ENCODE measurements around the gene OR4N5. TPM values are rescaled to one million over a fixed set of nuclear protein-coding genes. Genes with fewer than 3 reads are reported as not detected.

Gene OR4N5
- total and polyA plus RNA-seq, 4 donors = not detected

DNA sequence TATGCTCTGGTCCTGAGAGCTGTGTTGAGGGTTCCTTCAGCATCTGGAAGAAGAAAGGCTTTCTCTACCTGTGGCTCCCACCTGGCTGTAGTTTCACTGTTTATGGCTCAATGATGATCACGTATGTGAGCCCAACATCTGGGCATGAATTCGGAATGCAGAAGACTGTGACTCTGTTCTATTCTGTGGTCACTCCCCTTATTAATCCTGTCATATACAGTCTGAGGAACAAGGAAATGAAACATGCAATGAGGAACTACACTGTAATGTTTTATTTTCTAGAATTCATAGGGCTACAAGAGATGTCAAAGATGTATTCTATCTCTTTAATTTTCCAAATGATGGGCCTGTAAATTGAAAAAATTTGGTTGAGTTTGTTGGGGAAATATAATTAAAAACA is 41.3 kb downstream of the OR4N5 start:
- Histone ChIP-seq H3K27ac (ENCODE audit: low read depth in 1 of 2, low read length in 2 of 2) (no peak overlapping the region), H3K27me3 (ENCODE audit: control insufficient read depth in 4 of 4, insufficient read depth in 4 of 4, low read length in 3 of 4) (no peaks in the 10 kb centered on the region), H3K4me1 (ENCODE audit: control insufficient read depth in 4 of 4, insufficient read depth in 4 of 4, low read length in 3 of 4) (no peaks in the 10 kb centered on the region), H3K36me3 (ENCODE audit: control insufficient read depth in 4 of 4, insufficient read depth in 3 of 4, low read depth in 1 of 4, low read length in 3 of 4) (no peaks in the 10 kb centered on the region), H3K4me3 (ENCODE audit: low read depth in 1 of 3, low read length in 3 of 3) (no peak overlapping the region), H3K9me3 (ENCODE audit: control insufficient read depth in 4 of 4, low read length in 3 of 4) (no peaks in the 10 kb centered on the region), H3K9ac (ENCODE audit: low read depth in 1 of 2, low read length in 2 of 2) (no peak overlapping the region)
- TF ChIP-seq RXRA (IDR thresholded peaks at IDR 0.05) = no peak
- TF ChIP-seq, protein P1, sequence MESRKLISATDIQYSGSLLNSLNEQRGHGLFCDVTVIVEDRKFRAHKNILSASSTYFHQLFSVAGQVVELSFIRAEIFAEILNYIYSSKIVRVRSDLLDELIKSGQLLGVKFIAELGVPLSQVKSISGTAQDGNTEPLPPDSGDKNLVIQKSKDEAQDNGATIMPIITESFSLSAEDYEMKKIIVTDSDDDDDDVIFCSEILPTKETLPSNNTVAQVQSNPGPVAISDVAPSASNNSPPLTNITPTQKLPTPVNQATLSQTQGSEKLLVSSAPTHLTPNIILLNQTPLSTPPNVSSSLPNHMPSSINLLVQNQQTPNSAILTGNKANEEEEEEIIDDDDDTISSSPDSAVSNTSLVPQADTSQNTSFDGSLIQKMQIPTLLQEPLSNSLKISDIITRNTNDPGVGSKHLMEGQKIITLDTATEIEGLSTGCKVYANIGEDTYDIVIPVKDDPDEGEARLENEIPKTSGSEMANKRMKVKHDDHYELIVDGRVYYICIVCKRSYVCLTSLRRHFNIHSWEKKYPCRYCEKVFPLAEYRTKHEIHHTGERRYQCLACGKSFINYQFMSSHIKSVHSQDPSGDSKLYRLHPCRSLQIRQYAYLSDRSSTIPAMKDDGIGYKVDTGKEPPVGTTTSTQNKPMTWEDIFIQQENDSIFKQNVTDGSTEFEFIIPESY (IDR thresholded peaks at IDR 0.05) = no peak
- TF ChIP-seq, protein P2, sequence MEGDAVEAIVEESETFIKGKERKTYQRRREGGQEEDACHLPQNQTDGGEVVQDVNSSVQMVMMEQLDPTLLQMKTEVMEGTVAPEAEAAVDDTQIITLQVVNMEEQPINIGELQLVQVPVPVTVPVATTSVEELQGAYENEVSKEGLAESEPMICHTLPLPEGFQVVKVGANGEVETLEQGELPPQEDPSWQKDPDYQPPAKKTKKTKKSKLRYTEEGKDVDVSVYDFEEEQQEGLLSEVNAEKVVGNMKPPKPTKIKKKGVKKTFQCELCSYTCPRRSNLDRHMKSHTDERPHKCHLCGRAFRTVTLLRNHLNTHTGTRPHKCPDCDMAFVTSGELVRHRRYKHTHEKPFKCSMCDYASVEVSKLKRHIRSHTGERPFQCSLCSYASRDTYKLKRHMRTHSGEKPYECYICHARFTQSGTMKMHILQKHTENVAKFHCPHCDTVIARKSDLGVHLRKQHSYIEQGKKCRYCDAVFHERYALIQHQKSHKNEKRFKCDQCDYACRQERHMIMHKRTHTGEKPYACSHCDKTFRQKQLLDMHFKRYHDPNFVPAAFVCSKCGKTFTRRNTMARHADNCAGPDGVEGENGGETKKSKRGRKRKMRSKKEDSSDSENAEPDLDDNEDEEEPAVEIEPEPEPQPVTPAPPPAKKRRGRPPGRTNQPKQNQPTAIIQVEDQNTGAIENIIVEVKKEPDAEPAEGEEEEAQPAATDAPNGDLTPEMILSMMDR (IDR thresholded peaks at IDR 0.05; ENCODE audit: low read depth, low read length, missing input control) = no peak
- TF ChIP-seq, protein P3, sequence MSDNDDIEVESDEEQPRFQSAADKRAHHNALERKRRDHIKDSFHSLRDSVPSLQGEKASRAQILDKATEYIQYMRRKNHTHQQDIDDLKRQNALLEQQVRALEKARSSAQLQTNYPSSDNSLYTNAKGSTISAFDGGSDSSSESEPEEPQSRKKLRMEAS (IDR thresholded peaks at IDR 0.05) = no peak
- TF ChIP-seq FOXA1 (IDR thresholded peaks at IDR 0.05) = no peak
- no peak for TF ChIP-seq RAD21 (IDR thresholded peaks at IDR 0.05)
- TF ChIP-seq NR2F2 (IDR thresholded peaks at IDR 0.05) = no peak
- TF ChIP-seq HNF4G (IDR thresholded peaks at IDR 0.05) = no peak
- no peak for TF ChIP-seq JUND (IDR thresholded peaks at IDR 0.05)
- TF ChIP-seq YY1 (IDR thresholded peaks at IDR 0.05) = no peak
- TF ChIP-seq EGR1 (IDR thresholded peaks at IDR 0.05; ENCODE audit: low read depth in 2 of 2) = no peak
- no peak for TF ChIP-seq FOXA2 (IDR thresholded peaks at IDR 0.05)
- TF ChIP-seq GABPA (IDR thresholded peaks at IDR 0.05 in 1 of 2, conservative IDR thresholded peaks at IDR 0.05 in 1 of 2) = no peak
- no peak for TF ChIP-seq TAF1 (conservative IDR thresholded peaks at IDR 0.05)
- TF ChIP-seq HNF4A (conservative IDR thresholded peaks at IDR 0.05) = no peak
- TF ChIP-seq, protein P4, sequence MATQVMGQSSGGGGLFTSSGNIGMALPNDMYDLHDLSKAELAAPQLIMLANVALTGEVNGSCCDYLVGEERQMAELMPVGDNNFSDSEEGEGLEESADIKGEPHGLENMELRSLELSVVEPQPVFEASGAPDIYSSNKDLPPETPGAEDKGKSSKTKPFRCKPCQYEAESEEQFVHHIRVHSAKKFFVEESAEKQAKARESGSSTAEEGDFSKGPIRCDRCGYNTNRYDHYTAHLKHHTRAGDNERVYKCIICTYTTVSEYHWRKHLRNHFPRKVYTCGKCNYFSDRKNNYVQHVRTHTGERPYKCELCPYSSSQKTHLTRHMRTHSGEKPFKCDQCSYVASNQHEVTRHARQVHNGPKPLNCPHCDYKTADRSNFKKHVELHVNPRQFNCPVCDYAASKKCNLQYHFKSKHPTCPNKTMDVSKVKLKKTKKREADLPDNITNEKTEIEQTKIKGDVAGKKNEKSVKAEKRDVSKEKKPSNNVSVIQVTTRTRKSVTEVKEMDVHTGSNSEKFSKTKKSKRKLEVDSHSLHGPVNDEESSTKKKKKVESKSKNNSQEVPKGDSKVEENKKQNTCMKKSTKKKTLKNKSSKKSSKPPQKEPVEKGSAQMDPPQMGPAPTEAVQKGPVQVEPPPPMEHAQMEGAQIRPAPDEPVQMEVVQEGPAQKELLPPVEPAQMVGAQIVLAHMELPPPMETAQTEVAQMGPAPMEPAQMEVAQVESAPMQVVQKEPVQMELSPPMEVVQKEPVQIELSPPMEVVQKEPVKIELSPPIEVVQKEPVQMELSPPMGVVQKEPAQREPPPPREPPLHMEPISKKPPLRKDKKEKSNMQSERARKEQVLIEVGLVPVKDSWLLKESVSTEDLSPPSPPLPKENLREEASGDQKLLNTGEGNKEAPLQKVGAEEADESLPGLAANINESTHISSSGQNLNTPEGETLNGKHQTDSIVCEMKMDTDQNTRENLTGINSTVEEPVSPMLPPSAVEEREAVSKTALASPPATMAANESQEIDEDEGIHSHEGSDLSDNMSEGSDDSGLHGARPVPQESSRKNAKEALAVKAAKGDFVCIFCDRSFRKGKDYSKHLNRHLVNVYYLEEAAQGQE (IDR thresholded peaks at IDR 0.05) = no peak
- TF ChIP-seq SP1 (IDR thresholded peaks at IDR 0.05) = no peak
- no peak for DNase-seq (ENCODE audit: low spot score)
- 57% methylated on average over 2 of the region's 2 CpGs for WGBS

DNA sequence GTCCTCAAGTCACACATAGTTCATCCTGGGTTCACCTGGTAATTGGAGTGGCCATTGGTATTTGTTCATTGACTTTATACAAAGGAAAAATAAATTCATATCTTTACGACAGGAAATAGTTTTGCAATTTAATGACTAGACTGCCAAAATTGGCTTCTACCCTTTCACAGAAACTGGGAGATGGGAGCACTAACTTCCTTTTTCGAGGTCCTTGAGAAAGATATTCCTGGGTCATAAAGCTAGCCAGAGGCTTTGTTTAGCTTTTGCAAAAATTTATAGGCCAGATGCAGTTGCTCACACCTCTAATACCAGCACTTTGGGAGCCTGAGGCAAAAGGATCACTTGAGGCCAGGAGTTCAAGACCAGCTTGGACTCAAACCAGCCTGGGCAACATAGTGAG is 41.9 kb downstream of the OR4N5 start:
- no peak overlapping the region for H3K9ac ChIP-seq (ENCODE audit: low read depth in 1 of 2, low read length in 2 of 2)
- no peak for DNase-seq (ENCODE audit: low spot score)
- no peak overlapping the region for H3K27ac ChIP-seq (ENCODE audit: low read depth in 1 of 2, low read length in 2 of 2)
- TF ChIP-seq HNF4G (IDR thresholded peaks at IDR 0.05) (no peak), RXRA (IDR thresholded peaks at IDR 0.05) (no peak), YY1 (IDR thresholded peaks at IDR 0.05) (no peak), FOXA2 (IDR thresholded peaks at IDR 0.05) (no peak)
- H3K36me3 ChIP-seq (ENCODE audit: control insufficient read depth in 4 of 4, insufficient read depth in 3 of 4, low read depth in 1 of 4, low read length in 3 of 4) = no peaks in the 10 kb centered on the region
- H3K4me1 ChIP-seq (ENCODE audit: control insufficient read depth in 4 of 4, insufficient read depth in 4 of 4, low read length in 3 of 4) = no peaks in the 10 kb centered on the region
- H3K4me3 ChIP-seq (ENCODE audit: low read depth in 1 of 3, low read length in 3 of 3) = no peak overlapping the region
- 36% methylated on average over 2 of the region's 2 CpGs for WGBS
- H3K9me3 ChIP-seq (ENCODE audit: control insufficient read depth in 4 of 4, low read length in 3 of 4) = no peaks in the 10 kb centered on the region
- no peaks in the 10 kb centered on the region for H3K27me3 ChIP-seq (ENCODE audit: control insufficient read depth in 4 of 4, insufficient read depth in 4 of 4, low read length in 3 of 4)

Data from liver (tissue), 9 donors.